AG09309 (cell line): ENCODE data around the gene DRD1.
"Not testable (repeated sequence)": the region's sequence is repeated elsewhere in the genome, so short reads cannot be mapped to it uniquely, and the experiment has no call there.

Source experiments
- DNase-seq: peaks from one replicate; pipeline ENCODE4 v3.0.0-alpha.2; 2010; ENCODE audit warnings: low read depth
- H3K4me3 ChIP-seq: 2 replicates; pipeline ENCODE4 v1.5.1; 2011; ENCODE audit warnings: mild to moderate bottlenecking, low read depth, low read length, moderate library complexity; ENCODE audit not compliant: control insufficient read depth
- TF ChIP-seq, protein P1 (sequence below): IDR thresholded peaks from 2 replicates; pipeline ENCODE4 v1.5.1; 2011; ENCODE audit warnings: mild to moderate bottlenecking, low read depth, low read length, inconsistent platforms; ENCODE audit not compliant: insufficient read depth, control insufficient read depth; ENCODE audit errors: missing control alignments

The DRD1 gene

DNA sequence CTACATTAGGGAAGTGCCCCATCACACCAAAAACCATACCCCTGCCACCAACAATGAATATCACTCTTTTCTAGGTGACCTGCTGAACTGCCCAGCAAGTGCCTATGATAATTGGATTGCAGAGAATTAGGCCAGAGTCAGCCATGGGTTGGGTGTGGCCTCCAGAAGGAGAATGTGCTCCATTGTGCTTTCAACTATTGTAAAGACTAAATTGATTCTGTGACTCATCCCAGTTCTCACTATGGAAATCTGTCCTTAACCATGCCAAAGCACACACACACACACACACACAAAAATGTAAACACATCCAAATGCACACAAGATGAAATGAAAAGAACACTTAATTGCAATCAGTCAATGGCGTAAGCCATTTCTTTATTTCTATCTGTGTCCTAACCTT, 25.7 kb downstream of the DRD1 start:
- DNase-seq = no peak
- TF ChIP-seq, protein P1, sequence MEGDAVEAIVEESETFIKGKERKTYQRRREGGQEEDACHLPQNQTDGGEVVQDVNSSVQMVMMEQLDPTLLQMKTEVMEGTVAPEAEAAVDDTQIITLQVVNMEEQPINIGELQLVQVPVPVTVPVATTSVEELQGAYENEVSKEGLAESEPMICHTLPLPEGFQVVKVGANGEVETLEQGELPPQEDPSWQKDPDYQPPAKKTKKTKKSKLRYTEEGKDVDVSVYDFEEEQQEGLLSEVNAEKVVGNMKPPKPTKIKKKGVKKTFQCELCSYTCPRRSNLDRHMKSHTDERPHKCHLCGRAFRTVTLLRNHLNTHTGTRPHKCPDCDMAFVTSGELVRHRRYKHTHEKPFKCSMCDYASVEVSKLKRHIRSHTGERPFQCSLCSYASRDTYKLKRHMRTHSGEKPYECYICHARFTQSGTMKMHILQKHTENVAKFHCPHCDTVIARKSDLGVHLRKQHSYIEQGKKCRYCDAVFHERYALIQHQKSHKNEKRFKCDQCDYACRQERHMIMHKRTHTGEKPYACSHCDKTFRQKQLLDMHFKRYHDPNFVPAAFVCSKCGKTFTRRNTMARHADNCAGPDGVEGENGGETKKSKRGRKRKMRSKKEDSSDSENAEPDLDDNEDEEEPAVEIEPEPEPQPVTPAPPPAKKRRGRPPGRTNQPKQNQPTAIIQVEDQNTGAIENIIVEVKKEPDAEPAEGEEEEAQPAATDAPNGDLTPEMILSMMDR = no peak
- no peak overlapping the region for H3K4me3 ChIP-seq

DNA sequence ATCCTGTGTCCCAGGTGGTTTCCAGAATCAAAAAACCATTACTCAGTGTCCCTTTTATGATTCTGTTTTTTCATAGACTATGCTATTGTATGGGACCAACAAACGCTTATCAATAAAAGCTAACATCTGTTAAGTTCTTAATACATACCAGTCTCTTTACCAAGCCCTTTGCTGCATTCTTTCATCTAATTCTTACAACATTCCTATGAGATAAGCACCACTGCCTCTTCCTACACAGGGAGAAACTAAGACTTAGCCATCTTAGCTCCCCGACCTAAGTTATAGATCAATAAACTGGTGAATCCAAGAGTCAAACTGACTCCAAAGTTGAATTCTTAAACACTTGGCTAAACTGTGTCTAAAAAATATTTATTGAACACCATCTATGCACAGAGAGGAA, 26.6 kb downstream of the DRD1 start:
- TF ChIP-seq, protein P1 = no peak
- no peak overlapping the region for H3K4me3 ChIP-seq
- no peak for DNase-seq

DNA sequence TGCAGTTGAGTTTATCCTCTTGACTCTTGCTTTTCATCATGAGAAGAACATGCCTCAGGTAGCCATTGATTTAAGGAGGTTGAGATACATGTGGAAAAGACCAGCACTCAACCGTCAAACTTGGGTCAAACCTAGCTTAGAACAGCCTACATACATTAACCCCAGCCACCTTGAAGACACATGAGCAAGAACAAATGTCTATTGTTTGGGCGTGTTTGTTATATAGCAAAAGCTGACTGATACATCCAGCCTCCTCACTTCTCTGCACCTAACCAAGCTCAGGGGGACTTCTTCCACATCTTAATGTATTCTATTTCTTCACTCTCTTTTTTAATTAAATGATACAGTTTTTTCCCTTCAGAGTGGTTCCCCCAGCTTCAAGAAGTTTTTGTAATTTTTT, 28.7 kb downstream of the DRD1 start:
- no peak overlapping the region for H3K4me3 ChIP-seq
- TF ChIP-seq, protein P1 = no peak
- no peak for DNase-seq

DNA sequence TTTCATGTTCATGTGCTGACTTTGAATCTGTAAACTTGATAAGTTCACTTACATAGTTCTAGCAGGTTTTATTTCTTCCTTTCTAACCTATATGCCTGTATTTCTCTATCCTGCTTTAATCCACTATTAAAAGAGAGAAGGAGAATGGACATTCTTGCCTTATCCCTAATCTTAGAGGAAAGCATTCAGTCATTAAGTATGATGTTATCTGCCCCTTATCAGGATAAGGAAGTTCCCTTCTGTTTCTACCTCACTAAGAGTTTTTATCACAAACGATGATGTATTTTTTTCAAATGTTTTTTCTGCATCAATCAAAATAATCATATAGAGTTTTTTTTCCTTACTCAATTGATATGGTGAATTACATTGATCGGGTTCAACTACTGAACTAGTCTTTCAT, 33.1 kb downstream of the DRD1 start:
- no peak overlapping the region for H3K4me3 ChIP-seq
- TF ChIP-seq, protein P1 = no peak
- no peak for DNase-seq

DNA sequence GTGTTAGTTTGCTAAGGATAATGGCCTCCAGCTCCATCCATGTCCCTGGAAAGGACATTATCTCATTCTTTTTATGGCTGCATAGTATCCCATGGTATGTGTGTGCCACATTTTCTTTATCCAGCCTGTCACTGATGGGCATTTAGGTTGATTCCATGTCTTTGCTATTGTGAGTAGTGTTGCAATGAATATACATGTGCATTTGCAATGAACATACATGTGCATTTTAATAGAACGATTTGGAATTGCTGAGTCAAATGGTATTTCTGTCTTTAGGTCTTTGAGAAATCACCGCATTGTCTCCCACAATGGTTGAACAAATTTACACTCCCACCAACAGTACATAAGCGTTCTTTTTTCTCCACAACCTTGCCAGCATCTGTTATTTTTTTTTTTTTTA, 37.7 kb downstream of the DRD1 start:
- no peak overlapping the region for H3K4me3 ChIP-seq
- no peak for DNase-seq
- TF ChIP-seq, protein P1 = no peak

DNA sequence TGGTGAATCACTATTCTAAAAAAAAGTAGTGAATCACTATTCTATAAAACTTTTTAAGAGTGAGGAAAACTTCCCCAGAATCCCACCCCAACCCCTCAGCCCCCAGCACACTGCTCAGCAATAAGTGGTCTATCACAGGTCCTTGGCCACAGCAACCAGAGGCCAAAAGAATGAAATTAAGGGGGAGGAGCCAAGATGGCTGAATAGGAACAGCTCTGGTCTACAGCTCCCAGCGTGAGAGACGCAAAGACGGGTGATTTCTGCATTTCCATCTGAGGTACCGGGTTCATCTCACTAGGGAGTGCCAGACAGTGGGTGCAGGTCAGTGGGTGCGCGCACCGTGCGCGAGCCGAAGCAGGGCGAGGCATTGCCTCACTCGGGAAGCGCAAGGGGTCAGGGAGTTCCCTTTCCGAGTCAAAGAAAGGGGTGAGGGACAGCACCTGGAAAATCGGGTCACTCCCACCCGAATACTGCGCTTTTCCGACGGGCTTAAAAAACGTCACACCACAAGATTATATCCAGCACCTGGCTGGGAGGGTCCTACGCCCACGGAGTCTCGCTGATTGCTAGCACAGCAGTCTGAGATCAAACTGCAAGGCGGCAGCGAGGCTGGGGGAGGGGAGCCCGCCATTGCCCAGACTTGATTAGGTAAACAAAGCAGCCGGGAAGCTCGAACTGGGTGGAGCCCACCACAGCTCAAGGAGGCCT, 46.2 kb downstream of the DRD1 start:
- H3K4me3 ChIP-seq, DNase-seq: not testable (repeated sequence)

DNA sequence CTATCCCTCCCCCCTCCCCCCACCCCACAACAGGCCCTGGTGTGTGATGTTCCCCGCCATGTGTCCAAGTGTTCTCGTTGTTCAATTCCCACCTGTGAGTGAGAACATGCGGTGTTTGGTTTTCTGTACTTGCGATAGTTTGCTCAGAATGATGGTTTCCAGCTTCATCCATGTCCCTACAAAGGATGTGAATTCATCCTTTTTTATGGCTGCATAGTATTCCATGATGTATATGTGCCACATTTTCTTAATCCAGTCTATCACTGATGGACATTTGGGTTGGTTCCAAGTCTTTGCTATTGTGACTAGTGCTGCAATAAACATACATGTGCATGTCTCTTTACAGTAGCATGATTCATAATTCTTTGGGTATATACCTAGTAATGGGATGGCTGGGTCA, 48.6 kb downstream of the DRD1 start:
- H3K4me3 ChIP-seq, DNase-seq: not testable (repeated sequence)

DNA sequence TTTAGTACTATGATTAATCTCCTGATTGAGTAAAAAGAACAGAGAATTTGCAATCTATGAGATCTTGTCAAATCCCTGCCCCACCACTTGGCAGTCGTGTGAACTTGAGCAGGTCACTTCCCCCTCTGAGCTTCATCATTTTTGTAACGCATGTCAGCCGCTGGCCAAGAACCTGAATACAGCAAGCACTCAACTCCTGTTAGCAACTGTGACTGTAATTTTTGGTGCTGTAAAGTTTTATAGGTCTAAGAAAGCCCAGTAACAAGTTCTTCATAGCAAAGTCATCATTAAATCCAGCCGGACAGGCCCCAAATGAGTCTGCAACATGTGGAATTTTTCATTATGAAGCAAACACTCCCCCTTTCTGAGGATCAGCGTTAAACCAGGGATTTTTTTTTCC, 49.4 kb downstream of the DRD1 start:
- TF ChIP-seq, protein P1 = no peak
- DNase-seq = peak; percentile 94
- no peak overlapping the region for H3K4me3 ChIP-seq
